Measurements from ENCODE around the gene CCDC177. TPM values are rescaled to one million over a fixed set of nuclear protein-coding genes. Genes with fewer than 3 reads are reported as not detected.

CCDC177 gene
- polyA plus RNA-seq, 2 of the 4 experiments (the other 2 are of a cell fraction): not detected

- CTCF ChIA-PET: interaction anchor here (1.9 to 3.7 kb wide), 3 partner anchors 18 to 51 kb away, joined by 9 to 39 read pairs (median 10); partner anchors contain the start of gene CCDC177
- Histone ChIP-seq H3K9me3 (no peaks in the 10 kb centered on the region), H3K4me2 (no peak overlapping the region), H3K4me3 (no peak overlapping the region), H3K27ac (no peak overlapping the region), H3K4me1 (peaks cover 9% of the 10 kb centered on the region; the same call in 2 of the 3 replicates)
- DNase-seq (ENCODE audit: low read depth in 1 of 2, low spot score in 1 of 2) (no peak), FAIRE-seq (no peak), ATAC-seq (no peak)
- POLR2A ChIA-PET: no interaction called here
- TF ChIP-seq CHD2 (IDR thresholded peaks at IDR 0.05; ENCODE audit: low read length, partially characterized antibody) (no peak), HMGXB4 (CRISPR knock-in tag; IDR thresholded peaks at IDR 0.05; ENCODE audit: borderline replicate concordance) (no peak), HEYL (CRISPR knock-in tag; IDR thresholded peaks at IDR 0.05) (no peak), EHF (CRISPR knock-in tag; IDR thresholded peaks at IDR 0.05) (no peak), ZC3H11A (IDR thresholded peaks at IDR 0.05) (no peak), USF2 (IDR thresholded peaks at IDR 0.05) (no peak), JUN (IDR thresholded peaks at IDR 0.05) (no peak), REST (IDR thresholded peaks at IDR 0.05) (no peak), NR3C1 (IDR thresholded peaks at IDR 0.05) (no peak), ESRRA (IDR thresholded peaks at IDR 0.05; ENCODE audit: borderline replicate concordance, low read length) (no peak), MAX (IDR thresholded peaks at IDR 0.05) (no peak), JUNB (IDR thresholded peaks at IDR 0.05) (no peak), MAFK (IDR thresholded peaks at IDR 0.05; ENCODE audit: partially characterized antibody) (no peak), SMC3 (IDR thresholded peaks at IDR 0.05) (no peak), CBX8 (IDR thresholded peaks at IDR 0.05) (no peak), NFE2L2 (conservative IDR thresholded peaks at IDR 0.05; ENCODE audit: low read length) (no peak)
- WGBS (ENCODE audit: missing lambda C conversion rate): 46% methylated on average over 4 of the region's 4 CpGs
These were observed 20.2 kb downstream of the CCDC177 start for GRCh38 chr14:69554500-69554899.

GRCh38 chr14:69553252-69553651, 21.4 kb downstream of the CCDC177 start:
- Histone ChIP-seq H3K9me3 (no peaks in the 10 kb centered on the region), H3K27ac (peak overlapping the region; percentile 35 to 51; a peak in 4 of 6 replicates), H3K4me2 (peak overlapping the region; percentile 34; the same call in 1 of the 3 replicates), H3K4me3 (no peak overlapping the region), H3K4me1 (peaks cover 9% of the 10 kb centered on the region; the same call in 2 of the 3 replicates)
- ChIA-PET POLR2A (no interaction called here), CTCF (interaction anchor here (1.1 kb wide), 1 partner anchor 31 kb away, joined by 3 read pairs; no protein-coding TSS in a partner anchor)
- FAIRE-seq: no peak
- peak in 1 of 2 experiments; percentile 81 for DNase-seq (ENCODE audit: low read depth in 1 of 2, low spot score in 1 of 2)
- WGBS (ENCODE audit: missing lambda C conversion rate): 46% methylated on average over 1 of the region's 1 CpG
- no peak for TF ChIP-seq PBX3 (IDR thresholded peaks at IDR 0.05)
- TF ChIP-seq BCL3 (IDR thresholded peaks at IDR 0.05): no peak
- peak; percentile 27 to 50; a peak in 2 of 4 replicates for TF ChIP-seq CEBPB (IDR thresholded peaks at IDR 0.05)
- peak; percentile 59 to 71; a peak in 4 of 6 replicates for ATAC-seq
